Stimulated activated CD8-positive, alpha-beta memory T cell treated with anti-CD3 and anti-CD28 coated beads, Interleukin-4, amount 100 ng/mL, for 48 hours (primary cell): ENCODE results near the gene POLR2B.
"Not testable (repeated sequence)": the region's sequence is repeated elsewhere in the genome, so short reads cannot be mapped to it uniquely, and the experiment has no call there.

Experiments
- DNase-seq: peaks from one replicate; pipeline ENCODE4 v3.0.0-alpha.2; 2020

POLR2B gene

GRCh38 chr4:57059890-57060716 is 81.4 kb downstream of the POLR2B start:
- no peak for DNase-seq

- not testable (repeated sequence) for DNase-seq
These were observed 82.0 kb downstream of the POLR2B start for GRCh38 chr4:57060717-57061067.

- no peak for DNase-seq
These were observed 82.7 kb downstream of the POLR2B start for GRCh38 chr4:57061395-57061794.

GRCh38 chr4:57063518-57063917 is 84.8 kb downstream of the POLR2B start:
- no peak for DNase-seq

- DNase-seq: no peak
These were observed 85.4 kb downstream of the POLR2B start for GRCh38 chr4:57064120-57064519.

- DNase-seq: no peak
These were observed 86.4 kb downstream of the POLR2B start for GRCh38 chr4:57064811-57065711.

- DNase-seq: no peak
These were observed 87.2 kb downstream of the POLR2B start for GRCh38 chr4:57065730-57066482.

- no peak for DNase-seq
These were observed 89.7 kb downstream of the POLR2B start for GRCh38 chr4:57068237-57068981.

- no peak for DNase-seq
These were observed 91.8 kb downstream of the POLR2B start for GRCh38 chr4:57070461-57070860.

- DNase-seq: no peak
These were observed 92.6 kb downstream of the POLR2B start for GRCh38 chr4:57071326-57071725.

GRCh38 chr4:57073559-57073958 is 94.9 kb downstream of the POLR2B start:
- no peak for DNase-seq

GRCh38 chr4:57074744-57075143 is 96.0 kb downstream of the POLR2B start:
- DNase-seq: no peak

- DNase-seq: no peak
These were observed 96.7 kb downstream of the POLR2B start for GRCh38 chr4:57075367-57075766.

- no peak for DNase-seq
These were observed 98.0 kb downstream of the POLR2B start for GRCh38 chr4:57076646-57077045.

GRCh38 chr4:57077550-57078343 is 99.1 kb downstream of the POLR2B start:
- DNase-seq: no peak

- no peak for DNase-seq
These were observed 100.2 kb downstream of the POLR2B start for GRCh38 chr4:57078685-57079521.
